PC-9 (cell line): ENCODE data around the gene HLA-DQA2.

Experiments used
- EZH2 ChIP-seq: fragments of 200-600 bp; sonication (generic); IDR thresholded peaks from 2 replicates; pipeline ENCODE4 v1.8.0; 2017; ENCODE audit warnings: antibody characterized with exemption, low read depth
- TF ChIP-seq, protein P1 (sequence below): fragments of 200-600 bp; sonication (generic); conservative IDR thresholded peaks from 2 replicates; pipeline ENCODE4 v1.6.1; 2017; ENCODE audit warnings: mixed run types, antibody characterized with exemption, mild to moderate bottlenecking, moderate library complexity

DNA sequence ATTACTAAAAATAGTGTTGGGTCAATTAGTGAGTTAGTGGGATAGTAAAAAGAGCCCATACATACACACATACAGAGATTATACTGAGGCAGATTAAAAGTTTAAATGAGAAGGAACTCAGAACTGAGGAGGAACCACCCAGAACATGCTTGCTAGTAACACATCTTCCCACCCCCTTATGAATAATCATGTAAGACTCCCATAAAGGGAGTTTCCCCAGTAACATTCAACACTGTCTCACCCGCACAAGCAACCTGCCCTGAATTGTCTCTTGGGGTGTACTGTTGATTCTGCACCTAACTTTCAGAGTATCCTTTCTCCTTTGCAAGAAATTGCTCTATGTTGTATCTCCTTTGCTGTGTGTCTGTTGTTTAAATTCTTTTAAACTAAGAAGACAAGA, 33.2 kb downstream of the HLA-DQA2 start:
- TF ChIP-seq, protein P1, sequence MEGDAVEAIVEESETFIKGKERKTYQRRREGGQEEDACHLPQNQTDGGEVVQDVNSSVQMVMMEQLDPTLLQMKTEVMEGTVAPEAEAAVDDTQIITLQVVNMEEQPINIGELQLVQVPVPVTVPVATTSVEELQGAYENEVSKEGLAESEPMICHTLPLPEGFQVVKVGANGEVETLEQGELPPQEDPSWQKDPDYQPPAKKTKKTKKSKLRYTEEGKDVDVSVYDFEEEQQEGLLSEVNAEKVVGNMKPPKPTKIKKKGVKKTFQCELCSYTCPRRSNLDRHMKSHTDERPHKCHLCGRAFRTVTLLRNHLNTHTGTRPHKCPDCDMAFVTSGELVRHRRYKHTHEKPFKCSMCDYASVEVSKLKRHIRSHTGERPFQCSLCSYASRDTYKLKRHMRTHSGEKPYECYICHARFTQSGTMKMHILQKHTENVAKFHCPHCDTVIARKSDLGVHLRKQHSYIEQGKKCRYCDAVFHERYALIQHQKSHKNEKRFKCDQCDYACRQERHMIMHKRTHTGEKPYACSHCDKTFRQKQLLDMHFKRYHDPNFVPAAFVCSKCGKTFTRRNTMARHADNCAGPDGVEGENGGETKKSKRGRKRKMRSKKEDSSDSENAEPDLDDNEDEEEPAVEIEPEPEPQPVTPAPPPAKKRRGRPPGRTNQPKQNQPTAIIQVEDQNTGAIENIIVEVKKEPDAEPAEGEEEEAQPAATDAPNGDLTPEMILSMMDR, result no peak
- TF ChIP-seq EZH2, result no peak
